ENCODE measurements around the gene GRK3.
"Not testable (repeated sequence)": the region's sequence is repeated elsewhere in the genome, so short reads cannot be mapped to it uniquely, and the experiment has no call there.

Gene GRK3

GRCh38 chr22:25561927-25562326, 2.5 kb upstream of the GRK3 start:
- H3K4me3 Mint-ChIP-seq, result peak overlapping the region; percentile 23 to 32
- H3K4me1 Mint-ChIP-seq, result peaks cover 51% of the 10 kb centered on the region
- H3K27ac Mint-ChIP-seq, result peak overlapping the region; percentile 34 to 81
- H3K27me3 Mint-ChIP-seq, DNase-seq, H3K9me3 Mint-ChIP-seq: not testable (repeated sequence)
- peak; percentile 16 for ATAC-seq

- not testable (repeated sequence) for ATAC-seq, H3K9me3 Mint-ChIP-seq, H3K27me3 Mint-ChIP-seq
- peak; percentile 15 to 16 for DNase-seq
- Mint-ChIP-seq H3K4me1 (peaks cover 64% of the 10 kb centered on the region), H3K27ac (peak overlapping the region; percentile 95 to 98), H3K4me3 (peak overlapping the region; percentile 87 to 91)
Measured at GRCh38 chr22:25562966-25563760, 1.3 kb upstream of the GRK3 start.

- peaks cover 65% of the 10 kb centered on the region for H3K4me1 Mint-ChIP-seq
- no peaks in the 10 kb centered on the region for H3K9me3 Mint-ChIP-seq
- H3K4me3 Mint-ChIP-seq, result peak overlapping the region; percentile 87 to 91
- no peaks in the 10 kb centered on the region for H3K27me3 Mint-ChIP-seq
- ATAC-seq, result peak; percentile 57
- DNase-seq, result peak in 1 of 2 donors; percentile 53
- H3K27ac Mint-ChIP-seq, result peak overlapping the region; percentile 95 to 98
Measured at GRCh38 chr22:25563761-25564319, 635 bp upstream of the GRK3 start.

- peak overlapping the region; percentile 95 to 100 for H3K4me3 Mint-ChIP-seq
- DNase-seq, result peak; percentile 42 to 46
- H3K27ac Mint-ChIP-seq, result peak overlapping the region; percentile 34 to 98
- H3K9me3 Mint-ChIP-seq, result no peaks in the 10 kb centered on the region
- no peaks in the 10 kb centered on the region for H3K27me3 Mint-ChIP-seq
- peak; percentile 22 for ATAC-seq
- H3K4me1 Mint-ChIP-seq, result peaks cover 64% of the 10 kb centered on the region
Measured at GRCh38 chr22:25564979-25565677, 653 bp downstream of the GRK3 start.

GRCh38 chr22:25566186-25566897, 1.9 kb downstream of the GRK3 start:
- peak overlapping the region; percentile 95 to 100 for H3K4me3 Mint-ChIP-seq
- ATAC-seq, result no peak
- no peaks in the 10 kb centered on the region for H3K27me3 Mint-ChIP-seq
- H3K4me1 Mint-ChIP-seq, result peaks cover 64% of the 10 kb centered on the region
- no peaks in the 10 kb centered on the region for H3K9me3 Mint-ChIP-seq
- DNase-seq, result no peak
- peak overlapping the region in 1 of 2 donors; percentile 28 for H3K27ac Mint-ChIP-seq

DNA sequence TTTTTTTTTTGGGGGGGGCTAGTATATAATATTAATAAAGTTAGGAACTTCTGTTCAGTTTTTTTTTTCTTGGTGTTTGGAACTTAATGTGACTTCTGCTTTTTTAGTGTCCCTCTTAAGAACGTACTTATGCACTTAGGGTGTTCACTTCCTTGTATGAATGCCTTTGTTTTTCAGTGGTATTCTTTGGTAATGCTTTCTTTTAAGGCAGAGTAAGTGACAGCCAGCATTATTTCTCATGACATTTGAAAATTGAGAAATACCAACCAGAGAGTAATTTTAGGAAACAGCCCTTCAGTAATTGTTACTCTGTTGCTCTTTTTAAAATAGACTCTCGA, 2.4 kb downstream of the GRK3 start:
- Mint-ChIP-seq H3K27ac (peak overlapping the region in 1 of 2 donors; percentile 12), H3K27me3 (no peaks in the 10 kb centered on the region), H3K4me1 (peaks cover 58% of the 10 kb centered on the region), H3K4me3 (peak overlapping the region; percentile 95 to 100), H3K9me3 (no peaks in the 10 kb centered on the region)
- ATAC-seq (no peak), DNase-seq (no peak)

DNA sequence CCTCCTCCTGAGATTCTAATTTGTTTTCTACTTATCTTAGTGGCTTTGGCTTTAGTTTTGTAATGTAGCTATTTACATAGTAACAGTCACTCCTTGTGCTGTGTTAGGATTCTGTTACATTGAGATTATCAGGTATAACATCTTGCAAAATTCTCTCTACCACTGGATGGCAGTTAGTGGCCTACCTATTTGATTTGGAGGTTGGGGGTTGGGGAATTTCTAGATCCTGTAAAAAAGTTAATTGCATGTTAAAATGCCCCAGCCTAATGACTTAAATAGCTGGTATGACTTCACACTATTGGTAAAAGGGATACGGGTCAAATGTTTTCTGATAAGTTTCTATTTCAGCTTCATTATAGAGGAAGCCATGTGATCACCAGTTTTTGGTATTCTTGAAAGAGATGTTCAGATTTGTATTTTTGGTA, 2.8 kb downstream of the GRK3 start:
- DNase-seq (no peak), ATAC-seq (no peak)
- Mint-ChIP-seq H3K4me1 (peaks cover 56% of the 10 kb centered on the region), H3K27me3 (no peaks in the 10 kb centered on the region), H3K9me3 (no peaks in the 10 kb centered on the region), H3K4me3 (peak overlapping the region; percentile 95 to 100), H3K27ac (no peak overlapping the region)

DNA sequence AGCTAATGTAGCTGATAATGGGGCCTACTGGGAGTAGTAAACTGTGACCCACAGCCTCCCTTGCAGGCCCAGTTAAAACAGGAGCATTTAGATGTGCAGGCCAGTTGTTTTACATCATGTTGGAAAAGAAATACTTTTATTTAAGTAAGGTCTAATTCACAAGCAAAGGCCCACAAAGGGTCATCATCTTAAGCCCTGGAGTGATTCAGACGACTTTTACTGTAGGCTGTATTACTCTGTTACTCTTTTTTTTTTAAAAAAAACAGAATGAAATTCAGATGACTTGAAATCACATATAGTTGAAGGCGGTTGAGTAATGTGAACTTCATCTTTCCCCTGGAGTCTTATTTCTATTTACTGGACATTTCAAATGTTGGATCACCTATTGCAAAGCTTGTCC, 3.6 kb downstream of the GRK3 start:
- ATAC-seq, H3K4me3 Mint-ChIP-seq: not testable (repeated sequence)

DNA sequence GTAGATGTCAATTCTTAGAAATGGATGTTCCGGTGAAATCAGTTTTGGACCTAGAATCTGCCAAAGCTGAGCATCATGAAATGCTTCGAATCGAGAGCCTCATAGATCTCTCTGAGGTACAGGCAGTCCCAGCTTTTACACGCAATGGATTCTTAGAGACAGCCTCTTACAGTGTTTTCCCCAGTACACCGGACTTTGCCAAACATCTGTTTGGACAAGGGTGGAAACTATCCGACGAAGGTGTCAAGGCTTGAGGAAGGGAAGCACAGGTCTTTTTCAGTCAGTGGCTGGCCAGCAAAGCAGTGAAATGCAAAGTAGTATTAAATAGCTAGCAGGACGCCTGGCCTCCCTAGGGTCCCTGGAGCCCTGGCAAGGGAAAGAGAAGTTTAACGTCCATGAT, 4.9 kb downstream of the GRK3 start:
- Mint-ChIP-seq H3K27ac (no peak overlapping the region), H3K27me3 (no peaks in the 10 kb centered on the region), H3K9me3 (no peaks in the 10 kb centered on the region), H3K4me3 (no peak overlapping the region), H3K4me1 (peaks cover 50% of the 10 kb centered on the region)
- ATAC-seq (no peak), DNase-seq (no peak)

More for the DNA sequence above, 3.6 kb downstream of the GRK3 start:
- not testable (repeated sequence) for H3K9me3 Mint-ChIP-seq, H3K27me3 Mint-ChIP-seq, DNase-seq, H3K27ac Mint-ChIP-seq
- peaks cover 56% of the 10 kb centered on the region for H3K4me1 Mint-ChIP-seq

- ATAC-seq, result no peak
- Mint-ChIP-seq H3K4me1 (peaks cover 50% of the 10 kb centered on the region), H3K9me3 (no peaks in the 10 kb centered on the region), H3K27me3 (no peaks in the 10 kb centered on the region), H3K4me3 (no peak overlapping the region), H3K27ac (no peak overlapping the region)
- no peak for DNase-seq
Measured at GRCh38 chr22:25569983-25570382, 5.5 kb downstream of the GRK3 start.

DNA sequence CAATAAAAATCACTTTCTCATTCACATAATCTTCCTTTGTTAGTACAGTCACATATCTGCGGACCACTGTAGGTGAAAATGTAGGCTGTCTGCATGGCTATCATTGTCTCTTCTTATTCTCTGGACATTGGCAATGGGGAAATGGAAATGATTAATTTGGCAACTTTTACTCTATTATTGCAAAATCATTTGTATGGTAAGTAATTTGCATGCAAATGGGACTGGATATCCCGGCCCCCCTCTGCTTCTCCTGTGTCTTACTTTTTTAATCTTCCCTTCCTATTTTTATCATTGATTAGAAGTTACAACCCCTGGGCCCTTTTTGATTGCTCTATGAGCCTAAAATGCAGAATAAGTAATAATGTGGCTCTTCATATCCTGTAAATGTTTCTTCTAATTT, 6.0 kb downstream of the GRK3 start:
- Mint-ChIP-seq H3K9me3 (no peaks in the 10 kb centered on the region), H3K27ac (no peak overlapping the region), H3K4me3 (no peak overlapping the region), H3K4me1 (peaks cover 50% of the 10 kb centered on the region), H3K27me3 (no peaks in the 10 kb centered on the region)
- DNase-seq (no peak), ATAC-seq (no peak)

DNA sequence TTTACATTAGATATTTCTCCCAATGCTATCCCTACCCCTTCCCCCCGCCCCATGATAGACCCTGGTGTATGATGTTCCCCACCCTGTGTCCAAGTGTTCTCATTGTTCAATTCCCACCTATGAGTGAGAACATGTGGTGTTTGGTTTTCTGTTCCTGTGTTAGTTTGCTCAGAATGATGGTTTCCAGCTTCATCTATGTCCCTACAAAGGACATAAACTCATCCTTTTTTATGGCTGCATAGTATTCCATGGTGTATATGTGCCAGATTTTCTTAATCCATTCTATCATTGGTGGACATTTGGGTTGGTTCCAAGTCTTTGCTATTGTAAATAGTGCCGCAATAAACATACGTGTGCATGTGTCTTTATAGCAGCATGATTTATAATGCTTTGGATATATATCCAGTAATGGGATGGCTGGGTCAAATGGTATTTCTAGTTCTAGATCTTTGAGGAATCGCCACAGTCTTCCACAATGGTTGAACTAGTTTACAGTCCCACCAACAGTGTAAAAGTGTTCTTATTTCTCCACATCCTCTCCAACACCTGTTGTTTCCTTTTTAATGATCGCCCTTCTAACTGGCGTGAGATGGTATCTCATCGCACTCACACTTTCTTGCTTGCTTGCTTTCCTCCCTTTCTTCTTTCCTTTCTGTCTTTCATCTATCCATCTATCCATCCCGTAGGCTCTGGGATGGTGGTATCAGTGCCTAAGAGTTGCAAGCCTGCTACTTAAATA, 7.7 kb downstream of the GRK3 start:
- Mint-ChIP-seq H3K4me1 (peaks cover 39% of the 10 kb centered on the region), H3K4me3 (peak overlapping the region in 1 of 2 donors; percentile 31), H3K27ac (peak overlapping the region in 1 of 2 donors; percentile 4)
- DNase-seq, H3K9me3 Mint-ChIP-seq, ATAC-seq, H3K27me3 Mint-ChIP-seq: not testable (repeated sequence)

DNA sequence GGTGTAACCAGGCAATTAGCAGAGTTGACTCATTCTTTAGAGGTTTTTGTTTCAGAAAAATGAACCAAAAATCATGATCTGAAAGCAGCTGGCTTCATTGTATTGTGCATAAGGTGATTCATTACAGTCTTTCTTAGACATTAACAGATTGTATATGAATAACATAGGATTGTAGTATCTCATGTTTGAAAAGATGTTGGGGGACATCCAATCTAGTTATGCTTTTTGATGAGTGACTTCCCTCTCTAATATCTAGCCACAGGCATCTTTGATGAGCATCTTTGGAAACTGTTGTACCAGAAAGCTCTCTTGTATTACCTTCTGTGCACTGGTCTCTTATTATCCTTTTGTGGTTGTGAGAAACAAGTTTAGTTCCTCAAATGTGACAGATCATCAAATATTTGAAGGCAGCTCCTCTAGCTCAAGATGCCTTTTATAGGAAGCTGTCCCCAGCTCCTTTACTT, 8.3 kb downstream of the GRK3 start:
- peak; percentile 91 for ATAC-seq

DNA sequence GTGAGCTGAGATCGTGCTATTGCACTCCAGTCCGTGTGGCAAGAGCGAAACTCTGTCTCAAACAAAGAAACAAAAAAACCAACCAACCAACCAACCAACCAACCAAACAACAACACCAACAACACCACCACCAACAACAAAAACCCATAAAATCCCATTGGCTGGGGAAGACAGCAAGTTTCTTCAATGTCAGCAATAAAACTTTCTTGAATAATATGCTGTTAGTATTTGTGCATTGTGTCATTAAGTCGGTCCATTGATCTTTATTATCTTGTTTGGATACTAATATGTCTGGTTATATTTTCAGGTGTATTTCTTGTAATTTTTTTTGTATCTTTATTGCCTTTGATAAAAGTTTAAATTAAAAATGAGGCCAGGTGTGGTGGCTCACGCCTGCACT, 9.4 kb downstream of the GRK3 start:
- no peaks in the 10 kb centered on the region for H3K27me3 Mint-ChIP-seq
- ATAC-seq, result no peak
- DNase-seq, result no peak
- H3K27ac Mint-ChIP-seq, result no peak overlapping the region
- no peaks in the 10 kb centered on the region for H3K9me3 Mint-ChIP-seq
- peaks cover 34% of the 10 kb centered on the region for H3K4me1 Mint-ChIP-seq
- H3K4me3 Mint-ChIP-seq, result no peak overlapping the region

More for the DNA sequence above, 8.3 kb downstream of the GRK3 start:
- Mint-ChIP-seq H3K27ac (peak overlapping the region in 1 of 2 donors; percentile 4), H3K9me3 (no peaks in the 10 kb centered on the region), H3K4me1 (peaks cover 33% of the 10 kb centered on the region), H3K4me3 (peak overlapping the region in 1 of 2 donors; percentile 31), H3K27me3 (no peaks in the 10 kb centered on the region)
- no peak for DNase-seq

DNA sequence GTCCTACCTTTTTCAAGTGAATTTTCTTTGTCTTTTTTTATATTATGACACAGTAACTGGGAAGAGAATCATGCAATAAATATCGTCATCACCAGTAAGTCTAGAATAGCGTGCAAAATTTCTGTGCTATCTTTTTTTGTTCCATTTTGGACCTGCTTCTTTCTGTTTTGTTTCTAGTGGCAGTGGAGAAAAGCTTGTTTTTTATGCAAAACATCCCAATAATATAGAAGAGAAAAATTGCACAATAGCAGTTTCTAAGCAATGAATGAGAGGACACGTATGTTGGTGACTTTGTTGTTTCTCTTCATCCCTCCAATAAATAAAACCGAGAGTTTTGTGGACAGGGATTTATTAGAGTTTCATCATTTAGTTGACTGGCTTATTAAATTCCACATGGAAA, 10.3 kb downstream of the GRK3 start:
- Mint-ChIP-seq H3K4me3 (no peak overlapping the region), H3K4me1 (peaks cover 30% of the 10 kb centered on the region), H3K9me3 (no peaks in the 10 kb centered on the region), H3K27me3 (no peaks in the 10 kb centered on the region), H3K27ac (no peak overlapping the region)
- DNase-seq (no peak), ATAC-seq (no peak)

Data from stimulated activated naive CD8-positive, alpha-beta T cell treated with anti-CD3 and anti-CD28 coated beads, Interleukin-15, amount 100 ng/mL, for 72 hours (primary cell).